IPS-20b (cell line): ENCODE data around the gene SIGLEC15.

Experiments used
- H3K27ac ChIP-seq: one replicate; pipeline ENCODE4 v1.5.1; 2013; ENCODE audit warnings: low read length
- H3K27me3 ChIP-seq: 2 replicates; pipeline ENCODE4 v1.6.1; 2013; ENCODE audit warnings: mild to moderate bottlenecking, low read length, inconsistent platforms; ENCODE audit not compliant: insufficient read depth
- H3K36me3 ChIP-seq: 2 replicates; pipeline ENCODE4 v1.6.1; 2013; ENCODE audit warnings: low read depth, mild to moderate bottlenecking, inconsistent platforms, low read length, moderate library complexity; ENCODE audit not compliant: insufficient read depth
- H3K4me1 ChIP-seq: 2 replicates; pipeline ENCODE4 v1.6.1; 2013; ENCODE audit warnings: mild to moderate bottlenecking, control low read depth, inconsistent platforms, low read length, moderate library complexity; ENCODE audit not compliant: insufficient read depth
- H3K4me3 ChIP-seq: 2 replicates; pipeline ENCODE4 v1.5.1; 2013; ENCODE audit warnings: mild to moderate bottlenecking, low read length, inconsistent platforms
- H3K9ac ChIP-seq: 2 replicates; pipeline ENCODE4 v1.6.1; 2013; ENCODE audit warnings: low read depth, mild to moderate bottlenecking, inconsistent platforms, low read length, moderate library complexity
- H3K9me3 ChIP-seq: 2 replicates; pipeline ENCODE4 v1.6.1; 2013; ENCODE audit warnings: mild to moderate bottlenecking, low read depth, low read length, inconsistent platforms; ENCODE audit not compliant: insufficient read depth

Gene SIGLEC15

GRCh38 chr18:45891806-45892205, 66.3 kb downstream of the SIGLEC15 start:
- H3K27me3 ChIP-seq = no peaks in the 10 kb centered on the region
- H3K9ac ChIP-seq = no peak overlapping the region
- 0 out of 2 replicates have a peak, but pooled peaks cover 5% of the 10 kb centered on the region for H3K36me3 ChIP-seq
- H3K4me3 ChIP-seq = no peak overlapping the region
- no peaks in the 10 kb centered on the region for H3K9me3 ChIP-seq
- H3K4me1 ChIP-seq = no peaks in the 10 kb centered on the region
- no peak overlapping the region for H3K27ac ChIP-seq
